ENCODE data around the gene KRTAP4-2.

Gene KRTAP4-2

DNA sequence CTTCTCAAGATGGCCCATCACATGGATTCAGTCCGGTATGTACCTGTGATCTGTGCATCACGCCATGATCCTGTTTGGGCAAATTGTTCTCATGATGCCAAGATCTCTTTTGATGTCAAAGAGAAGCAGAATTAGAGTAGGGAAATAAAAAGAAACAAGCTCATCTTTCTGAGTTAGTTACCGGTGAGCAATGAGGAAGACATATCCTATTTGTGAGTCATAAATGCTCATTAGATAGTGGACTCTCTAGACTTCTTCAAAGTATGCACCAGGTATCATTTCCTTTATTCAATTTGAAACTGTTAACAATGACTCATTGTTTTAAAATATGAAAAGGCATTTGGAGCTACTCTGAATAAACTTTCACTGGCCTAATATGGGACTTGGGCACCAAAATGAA, 46.0 kb downstream of the KRTAP4-2 start:
- in situ Hi-C loops (cut with HindIII; ENCODE audit: low pct_ligation_motif_present, low pct_unique_long_range_greater_than_20kb, low sequenced_read_pairs): no loop called here
- DNase-seq: no peak

Data from ACHN (cell line).